Transverse colon (tissue), 4 donors: ENCODE results near the gene MFAP3L. TPM values are rescaled to one million over a fixed set of nuclear protein-coding genes. Genes with fewer than 3 reads are reported as not detected.

Source experiments
- DNase-seq: peaks from one replicate; pipeline ENCODE4 v3.0.0-alpha.2; 2019
- H3K27ac ChIP-seq, 4 donors: fragments of 200-600 bp; sonication (generic); 2 replicates each; pipeline ENCODE4 v1.5.1; 2016 to 2018; ENCODE audit warnings: inconsistent platforms in 4 of 4
- H3K27me3 ChIP-seq: fragments of 200-600 bp; sonication (generic); 2 replicates; pipeline ENCODE4 v1.5.1; 2017; ENCODE audit warnings: inconsistent platforms
- H3K36me3 ChIP-seq, 4 donors: fragments of 200-600 bp; sonication (generic); 2 replicates each; pipeline ENCODE4 v1.5.1; 2017 to 2019; ENCODE audit warnings: inconsistent platforms in 4 of 4
- H3K4me1 ChIP-seq, 4 donors: fragments of 200-600 bp; sonication (generic); 2 replicates each; pipeline ENCODE4 v1.5.1; 2017 to 2020; ENCODE audit warnings: inconsistent platforms in 4 of 4
- H3K4me3 ChIP-seq, 4 donors: fragments of 200-600 bp; sonication (generic); 1 replicate in 1 of 4; 2 replicates in 3 of 4; pipeline versions ENCODE4 v1.5.1 to v1.6.1; 2017 to 2019; ENCODE audit warnings: inconsistent platforms in 4 of 4
- H3K9me3 ChIP-seq, 2 donors: fragments of 200-600 bp; sonication (generic); 2 replicates each; pipeline ENCODE4 v1.5.1; 2017 to 2019; ENCODE audit warnings: inconsistent platforms in 2 of 2
- CTCF ChIP-seq, 5 experiments: fragments of 200-600 bp in 3 of 5; fragments of 450-650 bp in 2 of 5; sonication (generic) in 3 of 5; IDR thresholded peaks; 1 replicate in 2 of 5; 2 replicates in 3 of 5; pipeline ENCODE4 v1.5.1; 2016 to 2017; ENCODE audit warnings: antibody characterized with exemption in 5 of 5, inconsistent platforms in 3 of 5, mild to moderate bottlenecking in 2 of 5, moderate library complexity in 1 of 5
- EP300 ChIP-seq: sonication (generic); formaldehyde crosslinking; IDR thresholded peaks from one replicate; pipeline ENCODE4 v1.6.1; 2017; ENCODE audit warnings: antibody characterized with exemption, low read depth
- POLR2A ChIP-seq: fragments of 450-650 bp; IDR thresholded peaks from one replicate; pipeline ENCODE4 v1.6.1; 2016; ENCODE audit warnings: antibody characterized with exemption, mild to moderate bottlenecking, moderate library complexity
- POLR2AphosphoS5 ChIP-seq, 3 donors: sonication (generic); formaldehyde crosslinking; IDR thresholded peaks; one replicate each; pipeline ENCODE4 v1.6.1; 2016; ENCODE audit warnings: antibody characterized with exemption in 3 of 3
- WGBS, 2 donors: methylation state at CpG; one replicate each; pipeline ENCODE4 v1.1.5; 2018; ENCODE audit warnings: low coverage in 1 of 2; 5-methylcytosine and 5-hydroxymethylcytosine counted together
- in situ Hi-C, 4 donors: fragments of 200-750 bp; cut with MboI; loops; one replicate each; pipeline versions ENCODE4 v1.15.0 to v1.15.1; 2017; ENCODE audit warnings: low sequenced_read_pairs in 3 of 4, low pct_ligation_motif_present in 1 of 4, low pct_unique_long_range_greater_than_20kb in 1 of 4
- intact Hi-C: fragments of 100-400 bp; cut with DNase I; formaldehyde crosslinking; loops from one replicate; pipeline ENCODE4 v1.15.1; 2023; ENCODE audit warnings: low total_unique reads
- total RNA-seq, 4 donors: library from RNA; depleted of rRNA; stranded (reverse); fragments of >200 nt; gene quantifications; one replicate each; pipeline ENCODE4 v1.1.0, GENCODE V29; 2016

MFAP3L gene
- total RNA-seq, 4 donors from 2014 or later = 0.60 to 25.4 (median 3.6) TPM

GRCh38 chr4:169987327-169988228 is 38.6 kb downstream of the MFAP3L start:
- H3K9me3 ChIP-seq = no peaks in the 10 kb centered on the region
- no peaks in the 10 kb centered on the region for H3K36me3 ChIP-seq
- no peak for DNase-seq
- TF ChIP-seq POLR2AphosphoS5 (IDR thresholded peaks at IDR 0.05) = no peak
- TF ChIP-seq POLR2A = no peak
- TF ChIP-seq EP300 = no peak
- TF ChIP-seq CTCF (IDR thresholded peaks at IDR 0.05) = no peak
- 61 to 62% methylated on average over 6 of the region's 6 CpGs for WGBS, 2 donors
- no peak overlapping the region for H3K4me3 ChIP-seq
- in situ Hi-C loops (no loop called here), intact Hi-C loops (no loop called here)
- H3K27ac ChIP-seq = no peak overlapping the region
- no peaks in the 10 kb centered on the region for H3K27me3 ChIP-seq
- H3K4me1 ChIP-seq = no peaks in the 10 kb centered on the region

GRCh38 chr4:169986369-169986768 is 39.8 kb downstream of the MFAP3L start:
- H3K27ac ChIP-seq = no peak overlapping the region
- no peak overlapping the region for H3K4me3 ChIP-seq
- no peaks in the 10 kb centered on the region for H3K36me3 ChIP-seq
- no peaks in the 10 kb centered on the region for H3K27me3 ChIP-seq
- intact Hi-C loops (no loop called here), in situ Hi-C loops (no loop called here)
- no peaks in the 10 kb centered on the region for H3K9me3 ChIP-seq
- no peaks in the 10 kb centered on the region for H3K4me1 ChIP-seq
- 90 to 100% methylated on average over 2 of the region's 2 CpGs for WGBS, 2 donors
- no peak for TF ChIP-seq EP300
- TF ChIP-seq POLR2AphosphoS5 (IDR thresholded peaks at IDR 0.05) = no peak
- no peak for TF ChIP-seq CTCF (IDR thresholded peaks at IDR 0.05)
- no peak for TF ChIP-seq POLR2A
- no peak for DNase-seq

GRCh38 chr4:169985881-169986280 is 40.3 kb downstream of the MFAP3L start:
- H3K36me3 ChIP-seq = no peaks in the 10 kb centered on the region
- TF ChIP-seq POLR2A (no peak), CTCF (IDR thresholded peaks at IDR 0.05) (no peak)
- intact Hi-C loops (no loop called here), in situ Hi-C loops (no loop called here)
- no peaks in the 10 kb centered on the region for H3K27me3 ChIP-seq
- DNase-seq = no peak
- no peaks in the 10 kb centered on the region for H3K9me3 ChIP-seq
- H3K27ac ChIP-seq = no peak overlapping the region
- 67 to 80% methylated on average over 2 of the region's 2 CpGs for WGBS, 2 donors
- no peaks in the 10 kb centered on the region for H3K4me1 ChIP-seq
- no peak overlapping the region for H3K4me3 ChIP-seq

GRCh38 chr4:169984745-169985144 is 41.5 kb downstream of the MFAP3L start:
- H3K4me1 ChIP-seq = no peaks in the 10 kb centered on the region
- H3K27me3 ChIP-seq = no peaks in the 10 kb centered on the region
- 61 to 77% methylated on average over 4 of the region's 4 CpGs for WGBS, 2 donors
- H3K4me3 ChIP-seq = no peak overlapping the region
- H3K36me3 ChIP-seq = no peaks in the 10 kb centered on the region
- H3K27ac ChIP-seq = no peak overlapping the region
- no peak for TF ChIP-seq POLR2AphosphoS5 (IDR thresholded peaks at IDR 0.05)
- TF ChIP-seq EP300 = no peak
- no peak for TF ChIP-seq POLR2A
- no peak for TF ChIP-seq CTCF (IDR thresholded peaks at IDR 0.05)
- in situ Hi-C loops (no loop called here), intact Hi-C loops (no loop called here)
- no peaks in the 10 kb centered on the region for H3K9me3 ChIP-seq
- no peak for DNase-seq
